HepG2 (cell line): Measurements from ENCODE around the gene GPHN. TPM values are rescaled to one million over a fixed set of nuclear protein-coding genes. Genes with fewer than 3 reads are reported as not detected.

Experiments
- BRD4 ChIP-seq: sonication (generic); formaldehyde crosslinking; IDR thresholded peaks from 2 replicates; pipeline ENCODE4 v1.4.0; 2020; ENCODE audit warnings: missing genetic modification reagents
- EHMT2 ChIP-seq: fragments of 200-600 bp; sonication (generic); IDR thresholded peaks from 2 replicates; pipeline ENCODE4 v1.7.0; 2017; ENCODE audit warnings: antibody characterized with exemption, low read depth, low read length, borderline replicate concordance
- ELF1 ChIP-seq: sonication (generic); formaldehyde crosslinking; IDR thresholded peaks from 2 replicates; pipeline ENCODE4 v1.4.0; 2020; ENCODE audit warnings: missing genetic modification reagents
- HNF4A ChIP-seq: sonication (generic); formaldehyde crosslinking; IDR thresholded peaks from 2 replicates; pipeline ENCODE4 v1.4.0; 2020; ENCODE audit warnings: missing genetic modification reagents
- KAT7 ChIP-seq: IDR thresholded peaks from 2 replicates; pipeline ENCODE4 v1.6.1; 2018; ENCODE audit warnings: borderline replicate concordance, missing compliant biosample characterization
- KAT8 ChIP-seq: IDR thresholded peaks from 2 replicates; pipeline ENCODE4 v1.6.1; 2016; ENCODE audit warnings: missing genetic modification reagents, missing compliant biosample characterization
- MEIS2 ChIP-seq: sonication (generic); formaldehyde crosslinking; IDR thresholded peaks from 2 replicates; pipeline ENCODE4 v1.9.0; 2021; ENCODE audit warnings: mild to moderate bottlenecking, missing genetic modification reagents
- MIER3 ChIP-seq: IDR thresholded peaks from 2 replicates; pipeline ENCODE4 v1.6.1; 2016; ENCODE audit warnings: missing compliant biosample characterization, borderline replicate concordance
- MYC ChIP-seq: sonication (generic); formaldehyde crosslinking; IDR thresholded peaks from 2 replicates; pipeline ENCODE4 v1.9.0; 2021; ENCODE audit warnings: missing genetic modification reagents, borderline replicate concordance
- PCBP1 ChIP-seq: fragments of 200-400 bp; formaldehyde crosslinking; IDR thresholded peaks from 2 replicates; pipeline ENCODE4 v1.6.1; 2017; ENCODE audit warnings: mild to moderate bottlenecking, low read depth, low read length, borderline replicate concordance
- ZBTB7B ChIP-seq: sonication (generic); formaldehyde crosslinking; IDR thresholded peaks from 2 replicates; pipeline ENCODE4 v1.4.0; 2020; ENCODE audit warnings: missing genetic modification reagents
- ZMYM4 ChIP-seq: sonication (generic); formaldehyde crosslinking; IDR thresholded peaks from 2 replicates; pipeline ENCODE4 v1.8.1; 2023; ENCODE audit warnings: mild to moderate bottlenecking, missing genetic modification reagents
- ZNF644 ChIP-seq: IDR thresholded peaks from 2 replicates; pipeline ENCODE4 v1.6.1; 2016; ENCODE audit warnings: low read depth
- polyA plus RNA-seq, 8 experiments: library from polyadenylated mRNA; depleted of rRNA in 3 of 8; stranded (reverse) in 7 of 8; unstranded in 1 of 8; fragments of >200 nt; fragmentation: Illumina TruSeq in 4 of 8; extraction: Trizol in 4 of 8; gene quantifications; 2 replicates each; pipeline versions ENCODE4 v1.2.1 to v1.2.3, GENCODE V29; 2011 to 2016; ENCODE audit warnings: low read depth in 4 of 8, missing spikeins in 1 of 8, mixed read lengths in 1 of 8; ENCODE audit not compliant: insufficient read depth in 1 of 8
- total RNA-seq, 5 experiments: library from RNA; depleted of rRNA; stranded (reverse); fragments of >200 nt; fragmentation: Illumina TruSeq; extraction: Trizol; gene quantifications; 2 replicates each; pipeline ENCODE4 v1.2.3, GENCODE V29; 2016; ENCODE audit warnings: low read depth in 1 of 5
- TF ChIP-seq, protein P1 (sequence below): IDR thresholded peaks from 2 replicates; pipeline ENCODE4 v1.4.0; 2020; ENCODE audit warnings: mild to moderate bottlenecking, missing genetic modification reagents
- TF ChIP-seq, protein P2 (sequence below): sonication (generic); formaldehyde crosslinking; IDR thresholded peaks from 2 replicates; pipeline ENCODE4 v1.5.1; 2020; ENCODE audit warnings: mild to moderate bottlenecking, missing genetic modification reagents, borderline replicate concordance
- TF ChIP-seq, protein P3 (sequence below): sonication (generic); formaldehyde crosslinking; IDR thresholded peaks from 2 replicates; pipeline ENCODE4 v1.5.1; 2020; ENCODE audit warnings: mild to moderate bottlenecking, missing genetic modification reagents, borderline replicate concordance

Gene GPHN
- total and polyA plus RNA-seq, 2 of the 13 experiments (the other 11 are each of a cell fraction or from before 2014, with no cell fraction given) = 12.7 to 19.2 TPM

DNA sequence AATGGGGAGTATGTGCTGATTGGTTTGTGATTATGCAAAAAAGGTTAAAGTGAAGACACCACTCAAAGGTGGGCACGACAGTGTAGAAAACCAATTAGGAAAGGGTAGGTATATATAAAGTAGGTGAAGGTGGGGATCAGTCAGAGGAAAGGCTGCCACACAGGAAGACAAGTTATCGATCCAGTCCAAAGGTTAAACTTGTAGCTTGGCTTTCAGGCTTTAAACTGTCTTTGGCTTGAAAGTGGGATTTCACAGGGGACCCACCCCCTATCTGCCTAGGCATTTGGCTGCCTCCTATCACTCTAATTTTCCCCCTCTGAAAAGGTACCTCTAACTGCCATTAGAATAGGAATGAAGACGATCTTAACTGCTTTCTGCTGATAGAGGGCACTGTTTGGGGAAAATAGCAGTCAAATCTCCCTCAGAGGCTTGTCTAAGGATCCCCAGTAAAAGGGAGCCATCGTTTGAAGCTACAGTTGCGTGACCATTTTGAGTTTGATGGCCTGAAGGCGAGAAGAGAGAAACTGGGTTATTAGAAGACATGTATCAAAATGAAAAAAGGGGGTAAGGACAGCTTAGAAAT lies 250.2 kb downstream of the GPHN start (continued):
- no peak for TF ChIP-seq KAT7
- TF ChIP-seq ZBTB7B (CRISPR knock-in tag) = 0 out of 2 replicates have a peak, but pooled peaks have one; percentile 29
- TF ChIP-seq PCBP1 = no peak
- peak; percentile 86 for TF ChIP-seq HNF4A (CRISPR knock-in tag)
- TF ChIP-seq, protein P1, sequence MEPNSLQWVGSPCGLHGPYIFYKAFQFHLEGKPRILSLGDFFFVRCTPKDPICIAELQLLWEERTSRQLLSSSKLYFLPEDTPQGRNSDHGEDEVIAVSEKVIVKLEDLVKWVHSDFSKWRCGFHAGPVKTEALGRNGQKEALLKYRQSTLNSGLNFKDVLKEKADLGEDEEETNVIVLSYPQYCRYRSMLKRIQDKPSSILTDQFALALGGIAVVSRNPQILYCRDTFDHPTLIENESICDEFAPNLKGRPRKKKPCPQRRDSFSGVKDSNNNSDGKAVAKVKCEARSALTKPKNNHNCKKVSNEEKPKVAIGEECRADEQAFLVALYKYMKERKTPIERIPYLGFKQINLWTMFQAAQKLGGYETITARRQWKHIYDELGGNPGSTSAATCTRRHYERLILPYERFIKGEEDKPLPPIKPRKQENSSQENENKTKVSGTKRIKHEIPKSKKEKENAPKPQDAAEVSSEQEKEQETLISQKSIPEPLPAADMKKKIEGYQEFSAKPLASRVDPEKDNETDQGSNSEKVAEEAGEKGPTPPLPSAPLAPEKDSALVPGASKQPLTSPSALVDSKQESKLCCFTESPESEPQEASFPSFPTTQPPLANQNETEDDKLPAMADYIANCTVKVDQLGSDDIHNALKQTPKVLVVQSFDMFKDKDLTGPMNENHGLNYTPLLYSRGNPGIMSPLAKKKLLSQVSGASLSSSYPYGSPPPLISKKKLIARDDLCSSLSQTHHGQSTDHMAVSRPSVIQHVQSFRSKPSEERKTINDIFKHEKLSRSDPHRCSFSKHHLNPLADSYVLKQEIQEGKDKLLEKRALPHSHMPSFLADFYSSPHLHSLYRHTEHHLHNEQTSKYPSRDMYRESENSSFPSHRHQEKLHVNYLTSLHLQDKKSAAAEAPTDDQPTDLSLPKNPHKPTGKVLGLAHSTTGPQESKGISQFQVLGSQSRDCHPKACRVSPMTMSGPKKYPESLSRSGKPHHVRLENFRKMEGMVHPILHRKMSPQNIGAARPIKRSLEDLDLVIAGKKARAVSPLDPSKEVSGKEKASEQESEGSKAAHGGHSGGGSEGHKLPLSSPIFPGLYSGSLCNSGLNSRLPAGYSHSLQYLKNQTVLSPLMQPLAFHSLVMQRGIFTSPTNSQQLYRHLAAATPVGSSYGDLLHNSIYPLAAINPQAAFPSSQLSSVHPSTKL (CRISPR knock-in tag) = peak; percentile 66
- 0 out of 2 replicates have a peak, but pooled peaks have one; percentile 44 for TF ChIP-seq ZNF644
- TF ChIP-seq, protein P2, sequence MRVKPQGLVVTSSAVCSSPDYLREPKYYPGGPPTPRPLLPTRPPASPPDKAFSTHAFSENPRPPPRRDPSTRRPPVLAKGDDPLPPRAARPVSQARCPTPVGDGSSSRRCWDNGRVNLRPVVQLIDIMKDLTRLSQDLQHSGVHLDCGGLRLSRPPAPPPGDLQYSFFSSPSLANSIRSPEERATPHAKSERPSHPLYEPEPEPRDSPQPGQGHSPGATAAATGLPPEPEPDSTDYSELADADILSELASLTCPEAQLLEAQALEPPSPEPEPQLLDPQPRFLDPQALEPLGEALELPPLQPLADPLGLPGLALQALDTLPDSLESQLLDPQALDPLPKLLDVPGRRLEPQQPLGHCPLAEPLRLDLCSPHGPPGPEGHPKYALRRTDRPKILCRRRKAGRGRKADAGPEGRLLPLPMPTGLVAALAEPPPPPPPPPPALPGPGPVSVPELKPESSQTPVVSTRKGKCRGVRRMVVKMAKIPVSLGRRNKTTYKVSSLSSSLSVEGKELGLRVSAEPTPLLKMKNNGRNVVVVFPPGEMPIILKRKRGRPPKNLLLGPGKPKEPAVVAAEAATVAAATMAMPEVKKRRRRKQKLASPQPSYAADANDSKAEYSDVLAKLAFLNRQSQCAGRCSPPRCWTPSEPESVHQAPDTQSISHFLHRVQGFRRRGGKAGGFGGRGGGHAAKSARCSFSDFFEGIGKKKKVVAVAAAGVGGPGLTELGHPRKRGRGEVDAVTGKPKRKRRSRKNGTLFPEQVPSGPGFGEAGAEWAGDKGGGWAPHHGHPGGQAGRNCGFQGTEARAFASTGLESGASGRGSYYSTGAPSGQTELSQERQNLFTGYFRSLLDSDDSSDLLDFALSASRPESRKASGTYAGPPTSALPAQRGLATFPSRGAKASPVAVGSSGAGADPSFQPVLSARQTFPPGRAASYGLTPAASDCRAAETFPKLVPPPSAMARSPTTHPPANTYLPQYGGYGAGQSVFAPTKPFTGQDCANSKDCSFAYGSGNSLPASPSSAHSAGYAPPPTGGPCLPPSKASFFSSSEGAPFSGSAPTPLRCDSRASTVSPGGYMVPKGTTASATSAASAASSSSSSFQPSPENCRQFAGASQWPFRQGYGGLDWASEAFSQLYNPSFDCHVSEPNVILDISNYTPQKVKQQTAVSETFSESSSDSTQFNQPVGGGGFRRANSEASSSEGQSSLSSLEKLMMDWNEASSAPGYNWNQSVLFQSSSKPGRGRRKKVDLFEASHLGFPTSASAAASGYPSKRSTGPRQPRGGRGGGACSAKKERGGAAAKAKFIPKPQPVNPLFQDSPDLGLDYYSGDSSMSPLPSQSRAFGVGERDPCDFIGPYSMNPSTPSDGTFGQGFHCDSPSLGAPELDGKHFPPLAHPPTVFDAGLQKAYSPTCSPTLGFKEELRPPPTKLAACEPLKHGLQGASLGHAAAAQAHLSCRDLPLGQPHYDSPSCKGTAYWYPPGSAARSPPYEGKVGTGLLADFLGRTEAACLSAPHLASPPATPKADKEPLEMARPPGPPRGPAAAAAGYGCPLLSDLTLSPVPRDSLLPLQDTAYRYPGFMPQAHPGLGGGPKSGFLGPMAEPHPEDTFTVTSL (CRISPR knock-in tag) = peak; percentile 81
- no peak for TF ChIP-seq BRD4 (CRISPR knock-in tag)
- peak; percentile 92 for TF ChIP-seq ZMYM4 (CRISPR knock-in tag)
- no peak for TF ChIP-seq MEIS2 (CRISPR knock-in tag)
- no peak for TF ChIP-seq MYC
- TF ChIP-seq ELF1 = no peak
- TF ChIP-seq, protein P3, sequence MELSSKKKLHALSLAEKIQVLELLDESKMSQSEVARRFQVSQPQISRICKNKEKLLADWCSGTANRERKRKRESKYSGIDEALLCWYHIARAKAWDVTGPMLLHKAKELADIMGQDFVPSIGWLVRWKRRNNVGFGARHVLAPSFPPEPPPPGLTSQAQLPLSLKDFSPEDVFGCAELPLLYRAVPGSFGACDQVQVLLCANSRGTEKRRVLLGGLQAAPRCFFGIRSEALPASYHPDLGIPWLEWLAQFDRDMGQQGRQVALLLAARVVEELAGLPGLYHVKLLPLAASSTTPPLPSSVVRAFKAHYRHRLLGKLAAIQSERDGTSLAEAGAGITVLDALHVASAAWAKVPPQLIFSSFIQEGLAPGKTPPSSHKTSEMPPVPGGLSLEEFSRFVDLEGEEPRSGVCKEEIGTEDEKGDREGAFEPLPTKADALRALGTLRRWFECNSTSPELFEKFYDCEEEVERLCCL (CRISPR knock-in tag) = no peak
- TF ChIP-seq EHMT2 = peak; percentile 62; the same call in 1 of the 2 replicates
- no peak for TF ChIP-seq MIER3 (CRISPR knock-in tag)
- TF ChIP-seq KAT8 (CRISPR knock-in tag) = peak; percentile 23; the same call in 1 of the 2 replicates
